Endothelial cell of umbilical vein (primary cell): ENCODE measurements around the gene USP6NL. TPM values are rescaled to one million over a fixed set of nuclear protein-coding genes. Genes with fewer than 3 reads are reported as not detected.

Experiments used
- BruUV-seq: library from RNA; stranded (reverse); fragments of 400-500 nt; replicated peaks from 2 replicates; lab custom pipeline; 2021; lab: Mats Ljungman, UMichigan
- CTCF ChIA-PET: fragments of 300-600, 350-600 bp; sonication (Branson Sonifier 250); formaldehyde crosslinking; loops from one replicate; lab custom pipeline; 2021; ENCODE audit warnings: antibody characterized with exemption, inconsistent platforms; lab: Charles Lee
- POLR2A ChIA-PET: fragments of 300-600, 350-600 bp; sonication (Branson Sonifier 250); formaldehyde crosslinking; loops from one replicate; lab custom pipeline; 2021; ENCODE audit warnings: antibody characterized with exemption, inconsistent platforms; lab: Charles Lee
- DNase-seq: peaks from one replicate; pipeline ENCODE4 v3.0.0-alpha.2; 2011; ENCODE audit warnings: low read depth, low spot score
- FAIRE-seq: peaks from 2 replicates; lab custom pipeline; 2011; peaks lifted over from hg19 to GRCh38; lab: Jason Lieb, UNC
- H2AFZ ChIP-seq: 2 replicates; pipeline ENCODE4 v1.6.0; 2012; ENCODE audit warnings: low read depth, low read length, control low read depth, inconsistent platforms
- H3K27ac ChIP-seq: 2 replicates; pipeline ENCODE4 v1.5.1; 2011; ENCODE audit warnings: low read depth, mild to moderate bottlenecking, control low read depth, low read length, moderate library complexity; ENCODE audit not compliant: insufficient read depth
- H3K27me3 ChIP-seq, 2 experiments: 2 replicates each; pipeline versions ENCODE4 v1.6.0 to v1.6.1; 2011; ENCODE audit warnings: low read length in 2 of 2, mixed read lengths in 1 of 2; ENCODE audit not compliant: control insufficient read depth in 2 of 2, insufficient read depth in 2 of 2
- H3K36me3 ChIP-seq, 2 experiments: 2 replicates in 1 of 2; 3 replicates in 1 of 2; pipeline ENCODE4 v1.5.1; 2011; ENCODE audit warnings: low read length in 2 of 2, mild to moderate bottlenecking in 1 of 2, moderate library complexity in 1 of 2; ENCODE audit not compliant: control insufficient read depth in 2 of 2, insufficient read depth in 2 of 2; ENCODE audit errors: extremely low read depth in 1 of 2
- H3K4me1 ChIP-seq: 3 replicates; pipeline ENCODE4 v1.5.1; 2011; ENCODE audit warnings: mild to moderate bottlenecking, low read length; ENCODE audit not compliant: control insufficient read depth, insufficient read depth; ENCODE audit errors: extremely low read depth
- H3K4me2 ChIP-seq: 2 replicates; pipeline ENCODE4 v1.6.1; 2011; ENCODE audit warnings: low read length, control low read depth, mixed read lengths; ENCODE audit not compliant: insufficient read depth
- H3K4me3 ChIP-seq, 3 experiments: fragments of 200-600 bp in 1 of 3; sonication (generic), shearing (Covaris generic) in 1 of 3; replicated peaks in 1 of 3; 2 replicates each; pipeline ENCODE4 v1.5.1; 2011 to 2016; ENCODE audit warnings: control low read depth in 3 of 3, low read length in 3 of 3, mild to moderate bottlenecking in 2 of 3, inconsistent platforms in 1 of 3, low read depth in 1 of 3, moderate library complexity in 1 of 3; ENCODE audit not compliant: insufficient read depth in 1 of 3
- H3K79me2 ChIP-seq: 2 replicates; pipeline ENCODE4 v1.6.0; 2012; ENCODE audit warnings: low read length, inconsistent platforms; ENCODE audit not compliant: control insufficient read depth, insufficient read depth
- H3K9ac ChIP-seq: replicated peaks from 2 replicates; pipeline ENCODE3; 2011; ENCODE audit warnings: low read length, control low read depth; ENCODE audit not compliant: insufficient read depth; ENCODE audit errors: extremely low read depth
- H3K9me1 ChIP-seq: replicated peaks from 3 replicates; pipeline ENCODE4 v1.6.0; 2011; ENCODE audit warnings: mild to moderate bottlenecking, low read length; ENCODE audit not compliant: control insufficient read depth, insufficient read depth; ENCODE audit errors: extremely low read depth
- H3K9me3 ChIP-seq: replicated peaks from 2 replicates; pipeline ENCODE4 v1.5.1; 2012; ENCODE audit warnings: low read length, inconsistent platforms; ENCODE audit not compliant: control insufficient read depth, insufficient read depth
- H4K20me1 ChIP-seq: replicated peaks from 2 replicates; pipeline ENCODE3; 2011; ENCODE audit warnings: mild to moderate bottlenecking, low read length; ENCODE audit not compliant: control insufficient read depth, insufficient read depth; ENCODE audit errors: extremely low read depth
- CTCF ChIP-seq, 2 donors: IDR thresholded peaks; 1 replicate in 1 of 2; 2 replicates in 1 of 2; pipeline ENCODE4 v1.5.1; 2011; ENCODE audit warnings: low read length in 2 of 2, mild to moderate bottlenecking in 2 of 2, moderate library complexity in 2 of 2, control low read depth in 1 of 2, inconsistent platforms in 1 of 2, low read depth in 1 of 2; ENCODE audit not compliant: insufficient read depth in 1 of 2; ENCODE audit errors: extremely low read depth in 1 of 2
- EZH2 ChIP-seq: IDR thresholded peaks from 2 replicates; pipeline ENCODE4 v1.6.1; 2012; ENCODE audit warnings: borderline replicate concordance, low read depth, mild to moderate bottlenecking, moderate library complexity, low read length, inconsistent platforms; ENCODE audit not compliant: severe bottlenecking
- FOS ChIP-seq: IDR thresholded peaks from 2 replicates; pipeline ENCODE4 v1.6.1; 2011; ENCODE audit warnings: mild to moderate bottlenecking, low read length, moderate library complexity, borderline replicate concordance; ENCODE audit not compliant: insufficient read depth
- GATA2 ChIP-seq: IDR thresholded peaks from 2 replicates; pipeline ENCODE4 v1.7.0; 2011; ENCODE audit warnings: low read depth, mild to moderate bottlenecking, moderate library complexity, mixed read lengths, low read length; ENCODE audit not compliant: insufficient read length, insufficient read depth
- JUN ChIP-seq: IDR thresholded peaks from 2 replicates; pipeline ENCODE4 v1.6.1; 2011; ENCODE audit warnings: borderline replicate concordance, low read depth; ENCODE audit not compliant: insufficient read length, insufficient read depth
- MAX ChIP-seq: IDR thresholded peaks from 2 replicates; pipeline ENCODE4 v1.6.1; 2011; ENCODE audit not compliant: insufficient read depth, insufficient read length
- MYC ChIP-seq: IDR thresholded peaks from one replicate; pipeline ENCODE4 v1.6.1; 2011; ENCODE audit warnings: mild to moderate bottlenecking, low read depth, low read length
- POLR2A ChIP-seq: IDR thresholded peaks from 2 replicates; pipeline ENCODE4 v1.6.1; 2012; ENCODE audit warnings: low read depth, mild to moderate bottlenecking, control low read depth, low read length
- POLR2AphosphoS5 ChIP-seq: IDR thresholded peaks from 2 replicates; pipeline ENCODE4 v1.6.1; 2012; ENCODE audit warnings: low read depth, mild to moderate bottlenecking, control low read depth, low read length, moderate library complexity; ENCODE audit not compliant: insufficient read depth
- dilution Hi-C: fragments of 300-500 bp; cut with MboI; formaldehyde crosslinking; loops from one replicate; pipeline ENCODE4 v1.15.0; 2019; ENCODE audit warnings: low sequenced_read_pairs; ENCODE audit not compliant: extremely low pct_ligation_motif_present
- intact Hi-C: fragments of 100-400 bp; cut with micrococcal nuclease; formaldehyde crosslinking; loops from one replicate; pipeline ENCODE4 v1.10.0; 2022
- polyA plus RNA-seq, 4 experiments: library from polyadenylated mRNA; depleted of rRNA in 3 of 4; stranded (reverse) in 3 of 4; unstranded in 1 of 4; fragments of >200 nt; gene quantifications; 2 replicates each; pipeline versions ENCODE4 v1.2.1 to v1.2.3, GENCODE V29; 2011 to 2012; ENCODE audit warnings: missing spikeins in 1 of 4
- total RNA-seq: library from RNA; stranded (reverse); gene quantifications from 2 replicates; pipeline ENCODE4 v1.2.3, GENCODE V29; 2021

The USP6NL gene
- total and polyA plus RNA-seq, 2 donors (not counting 3 experiments of a cell fraction or from before 2014, with no cell fraction given): 13.5 to 29.2 TPM

DNA sequence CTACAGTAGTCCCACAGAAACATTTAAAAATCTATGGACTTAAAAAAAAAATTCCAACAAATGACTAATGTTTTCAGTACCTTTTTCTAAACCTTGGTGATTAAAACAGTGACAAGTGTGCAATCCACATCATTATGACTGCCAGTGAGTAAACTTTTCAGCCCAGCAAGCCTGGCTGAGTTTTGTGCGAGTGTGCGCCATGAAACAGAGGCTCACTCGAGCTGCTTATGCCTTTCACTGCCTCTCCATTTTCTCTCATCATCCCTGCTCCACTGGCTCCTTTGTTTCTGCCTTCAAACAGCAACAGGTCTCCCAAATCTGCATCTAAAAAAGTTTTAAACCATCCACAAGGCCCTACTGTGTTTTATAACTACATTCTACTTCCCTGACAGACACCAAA, 105.8 kb downstream of the USP6NL start:
- Histone ChIP-seq H3K4me2 (no peak overlapping the region), H3K4me1 (no peaks in the 10 kb centered on the region), H3K27ac (no peak overlapping the region), H3K9me1 (no peaks in the 10 kb centered on the region), H3K4me3 (no peak overlapping the region), H3K79me2 (no peaks in the 10 kb centered on the region), H3K9me3 (no peaks in the 10 kb centered on the region), H2AFZ (no peak overlapping the region), H3K36me3 (no peaks in the 10 kb centered on the region), H3K27me3 (no peaks in the 10 kb centered on the region), H3K9ac (no peak overlapping the region), H4K20me1 (no peaks in the 10 kb centered on the region)
- intact Hi-C loops: no loop called here
- dilution Hi-C loops: loop anchor here (25.0 kb wide), 1 partner anchor 257 kb away; no protein-coding TSS in a partner anchor
- ChIA-PET CTCF (interaction anchor here (1.4 to 2.2 kb wide), 3 partner anchors 9 to 220 kb away, joined by 4 to 15 read pairs (median 5); no protein-coding TSS in a partner anchor), POLR2A (no interaction called here)
- BruUV-seq: no TSS peak
- TF ChIP-seq JUN (no peak), MAX (no peak), EZH2 (no peak), POLR2AphosphoS5 (no peak), CTCF (IDR thresholded peaks at IDR 0.05; ENCODE audit: extremely low read depth in 1 of 2, insufficient read depth in 1 of 2, low read depth in 1 of 2, low read length in 2 of 2) (no peak), MYC (no peak), FOS (no peak), POLR2A (no peak), GATA2 (no peak)
- FAIRE-seq (no peak), DNase-seq (no peak)
